H1 (cell line): ENCODE data around the gene ELOVL6. TPM values are rescaled to one million over a fixed set of nuclear protein-coding genes. Genes with fewer than 3 reads are reported as not detected.

Source experiments
- CTCF ChIA-PET: fragments of 300-600 bp; sonication (Branson Sonifier 250); formaldehyde crosslinking; loops from one replicate; lab custom pipeline; 2021; ENCODE audit not compliant: partially characterized antibody; lab: Charles Lee
- POLR2A ChIA-PET: fragments of 300-600 bp; sonication (Branson Sonifier 250); formaldehyde crosslinking; loops from one replicate; lab custom pipeline; 2021; ENCODE audit warnings: inconsistent platforms; ENCODE audit not compliant: partially characterized antibody; lab: Charles Lee
- DNase-seq, 2 experiments: peaks; one replicate each; pipeline versions ENCODE4 v3.0.0 to v3.0.0-alpha.2; 2010 to 2022; ENCODE audit warnings: low spot score in 2 of 2, low read depth in 1 of 2, mixed read lengths in 1 of 2
- FAIRE-seq: peaks from 2 replicates; lab custom pipeline; 2011; peaks lifted over from hg19 to GRCh38; lab: Jason Lieb, UNC
- H2AFZ ChIP-seq: 2 replicates; pipeline ENCODE4 v1.8.1; 2012; ENCODE audit warnings: low read length, inconsistent platforms
- H2AK5ac ChIP-seq: 2 replicates; pipeline ENCODE4 v1.6.1; 2013; ENCODE audit warnings: low read depth, low read length
- H2BK120ac ChIP-seq: replicated peaks from 2 replicates; pipeline ENCODE3; 2013; ENCODE audit warnings: low read depth, low read length, inconsistent platforms
- H2BK12ac ChIP-seq: 2 replicates; pipeline ENCODE4 v1.6.1; 2013; ENCODE audit warnings: low read depth, low read length
- H2BK15ac ChIP-seq: 2 replicates; pipeline ENCODE4 v1.6.1; 2013; ENCODE audit warnings: low read length
- H2BK20ac ChIP-seq: 2 replicates; pipeline ENCODE4 v1.6.1; 2013; ENCODE audit warnings: low read length
- H2BK5ac ChIP-seq: 2 replicates; pipeline ENCODE4 v1.6.1; 2013; ENCODE audit warnings: low read depth, low read length
- H3K14ac ChIP-seq: 2 replicates; pipeline ENCODE4 v1.6.1; 2013; ENCODE audit warnings: inconsistent platforms; ENCODE audit not compliant: insufficient read length
- H3K18ac ChIP-seq: 2 replicates; pipeline ENCODE4 v1.6.1; 2013; ENCODE audit warnings: low read length; ENCODE audit errors: extremely low read depth
- H3K23ac ChIP-seq: 2 replicates; pipeline ENCODE4 v1.6.1; 2013; ENCODE audit warnings: inconsistent platforms; ENCODE audit not compliant: insufficient read length
- H3K23me2 ChIP-seq: 2 replicates; pipeline ENCODE4 v1.6.1; 2013; ENCODE audit warnings: low read depth, low read length
- H3K27ac ChIP-seq: 2 replicates; pipeline ENCODE4 v1.6.1; 2011; ENCODE audit warnings: low read depth, low read length, inconsistent platforms
- H3K27me3 ChIP-seq, 4 experiments: replicated peaks in 1 of 4; 1 replicate in 1 of 4; 2 replicates in 3 of 4; pipeline versions ENCODE4 v1.6.1 to v1.8.1; 2011 to 2013; ENCODE audit warnings: low read length in 3 of 4, mild to moderate bottlenecking in 3 of 4, inconsistent platforms in 2 of 4, mixed read lengths in 2 of 4, moderate library complexity in 1 of 4; ENCODE audit not compliant: control insufficient read depth in 3 of 4, insufficient read depth in 3 of 4; ENCODE audit errors: extremely low read depth in 1 of 4
- H3K36me3 ChIP-seq, 4 experiments: 2 replicates each; pipeline versions ENCODE4 v1.6.1 to v1.8.1; 2011 to 2013; ENCODE audit warnings: mild to moderate bottlenecking in 4 of 4, low read length in 3 of 4, moderate library complexity in 2 of 4, control low read depth in 1 of 4, inconsistent platforms in 1 of 4; ENCODE audit not compliant: insufficient read depth in 4 of 4, control insufficient read depth in 2 of 4
- H3K4ac ChIP-seq: replicated peaks from 2 replicates; pipeline ENCODE3; 2013; ENCODE audit warnings: low read length, low read depth, mixed read lengths, inconsistent platforms; ENCODE audit not compliant: insufficient read length
- H3K4me1 ChIP-seq, 4 experiments: replicated peaks in 1 of 4; 1 replicate in 1 of 4; 2 replicates in 3 of 4; pipeline versions ENCODE4 v1.6.1 to v1.8.1; 2011 to 2013; ENCODE audit warnings: low read length in 3 of 4, inconsistent platforms in 2 of 4, mixed read lengths in 1 of 4; ENCODE audit not compliant: insufficient read depth in 4 of 4, control insufficient read depth in 3 of 4
- H3K4me2 ChIP-seq, 2 experiments: 2 replicates each; pipeline versions ENCODE4 v1.6.1 to v1.8.1; 2011 to 2013; ENCODE audit warnings: low read depth in 2 of 2, low read length in 2 of 2, control low read depth in 1 of 2, inconsistent platforms in 1 of 2, mild to moderate bottlenecking in 1 of 2; ENCODE audit not compliant: insufficient read depth in 1 of 2
- H3K4me3 ChIP-seq, 4 experiments: fragments of 200-600, 300-600 bp in 1 of 4; sonication (generic), shearing (Covaris generic), sonication (Bioruptor Twin) in 1 of 4; 2 replicates each; pipeline versions ENCODE4 v1.5.1 to v1.8.1; 2011 to 2016; ENCODE audit warnings: low read length in 4 of 4, low read depth in 3 of 4, control low read depth in 2 of 4, inconsistent platforms in 2 of 4, mild to moderate bottlenecking in 2 of 4, mixed read lengths in 1 of 4, moderate library complexity in 1 of 4; ENCODE audit not compliant: insufficient read depth in 2 of 4; ENCODE audit errors: extremely low read depth in 1 of 4
- H3K56ac ChIP-seq: replicated peaks from 2 replicates; pipeline ENCODE3; 2013; ENCODE audit warnings: low read depth, mild to moderate bottlenecking, mixed read lengths, low read length, inconsistent platforms; ENCODE audit not compliant: insufficient read length
- H3K79me1 ChIP-seq: 2 replicates; pipeline ENCODE4 v1.6.1; 2013; ENCODE audit warnings: low read depth, low read length, control low read depth
- H3K79me2 ChIP-seq, 2 experiments: 2 replicates each; pipeline versions ENCODE4 v1.6.1 to v1.8.1; 2012 to 2013; ENCODE audit warnings: low read length in 2 of 2, mild to moderate bottlenecking in 2 of 2, inconsistent platforms in 1 of 2; ENCODE audit not compliant: insufficient read depth in 2 of 2, control insufficient read depth in 1 of 2
- H3K9ac ChIP-seq, 4 experiments: replicated peaks in 1 of 4; 1 replicate in 1 of 4; 2 replicates in 3 of 4; pipeline versions ENCODE4 v1.6.1 to v1.8.1; 2011 to 2013; ENCODE audit warnings: low read depth in 3 of 4, low read length in 3 of 4, control low read depth in 2 of 4, mild to moderate bottlenecking in 2 of 4, moderate library complexity in 2 of 4, inconsistent platforms in 1 of 4; ENCODE audit errors: extremely low read depth in 1 of 4
- H3K9me3 ChIP-seq, 2 experiments: 2 replicates each; pipeline versions ENCODE4 v1.6.1 to v1.8.1; 2012 to 2013; ENCODE audit warnings: mild to moderate bottlenecking in 2 of 2, moderate library complexity in 2 of 2, control low read depth in 1 of 2, inconsistent platforms in 1 of 2, low read depth in 1 of 2, low read length in 1 of 2, mixed read lengths in 1 of 2; ENCODE audit not compliant: insufficient read depth in 2 of 2
- H4K20me1 ChIP-seq, 2 experiments: replicated peaks in 1 of 2; 2 replicates each; pipeline versions ENCODE3 to v1.8.1; 2011 to 2013; ENCODE audit warnings: inconsistent platforms in 2 of 2, low read length in 2 of 2, mild to moderate bottlenecking in 1 of 2; ENCODE audit not compliant: insufficient read depth in 2 of 2, control insufficient read depth in 1 of 2
- H4K5ac ChIP-seq: 2 replicates; pipeline ENCODE4 v1.6.1; 2013; ENCODE audit warnings: low read length, low read depth, mixed read lengths, inconsistent platforms; ENCODE audit not compliant: insufficient read length
- H4K8ac ChIP-seq: 2 replicates; pipeline ENCODE4 v1.8.0; 2013; ENCODE audit warnings: mild to moderate bottlenecking, moderate library complexity, low read length, inconsistent platforms; ENCODE audit not compliant: insufficient read depth; ENCODE audit errors: extremely low read depth
- H4K91ac ChIP-seq: replicated peaks from 2 replicates; pipeline ENCODE3; 2013; ENCODE audit warnings: low read length, mixed read lengths, inconsistent platforms; ENCODE audit not compliant: insufficient read length
- ATF2 ChIP-seq: IDR thresholded peaks from 2 replicates; pipeline ENCODE4 v1.6.1; 2012; ENCODE audit warnings: low read length, inconsistent platforms
- BCL11A ChIP-seq, 2 experiments: IDR thresholded peaks; one replicate each; pipeline ENCODE4 v1.6.1; 2011; ENCODE audit warnings: low read depth in 2 of 2, low read length in 2 of 2, mild to moderate bottlenecking in 2 of 2
- CBX5 ChIP-seq: fragments of 300-800, 300-1000 bp; sonication (generic); IDR thresholded peaks from 2 replicates; pipeline ENCODE4 v1.7.1; 2016; ENCODE audit warnings: antibody characterized with exemption, low read length, low read depth
- CHD2 ChIP-seq: IDR thresholded peaks from 2 replicates; pipeline ENCODE4 v1.6.1; 2012; ENCODE audit warnings: low read length, improper control_type of control experiment
- CTBP2 ChIP-seq: IDR thresholded peaks from 2 replicates; pipeline ENCODE4 v1.7.0; 2011; ENCODE audit warnings: borderline replicate concordance, mild to moderate bottlenecking, moderate library complexity, mixed read lengths, low read length; ENCODE audit not compliant: insufficient read depth, insufficient read length
- FOSL1 ChIP-seq: IDR thresholded peaks from 2 replicates; pipeline ENCODE4 v1.6.1; 2011; ENCODE audit warnings: mild to moderate bottlenecking, low read depth, low read length, moderate library complexity; ENCODE audit not compliant: insufficient read depth
- GTF2F1 ChIP-seq: IDR thresholded peaks from 2 replicates; pipeline ENCODE4 v1.6.1; 2012; ENCODE audit warnings: low read depth, low read length, improper control_type of control experiment, borderline replicate concordance
- NANOG ChIP-seq: IDR thresholded peaks from 2 replicates; pipeline ENCODE4 v1.6.1; 2011; ENCODE audit warnings: low read length, low read depth, mild to moderate bottlenecking, inconsistent platforms; ENCODE audit not compliant: insufficient read depth, poor library complexity, severe bottlenecking
- TAF7 ChIP-seq: optimal IDR thresholded peaks from 2 replicates; pipeline ENCODE3; 2011; ENCODE audit warnings: low read depth, mild to moderate bottlenecking, inconsistent platforms, low read length, moderate library complexity, borderline replicate concordance
- YY1 ChIP-seq: IDR thresholded peaks from 2 replicates; pipeline ENCODE4 v1.6.1; 2011; ENCODE audit warnings: low read depth, mild to moderate bottlenecking, low read length
- WGBS, 2 experiments: shearing (Covaris generic) in 1 of 2; methylation state at CpG; one replicate each; pipeline versions ENCODE4 v1.1.6 to v1.1.7; 2013 to 2015; ENCODE audit warnings: low lambda C conversion rate in 2 of 2, mixed read lengths in 2 of 2, inconsistent platforms in 1 of 2, low coverage in 1 of 2, missing lambda C conversion rate in 1 of 2; ENCODE audit not compliant: insufficient replicate concordance in 2 of 2, insufficient coverage in 1 of 2, insufficient read length in 1 of 2; ENCODE audit errors: extremely low coverage in 1 of 2, missing lambda C conversion rate in 1 of 2; 5-methylcytosine and 5-hydroxymethylcytosine counted together
- polyA plus RNA-seq, 7 experiments: library from polyadenylated mRNA; depleted of rRNA in 3 of 7; stranded (reverse) in 5 of 7; unstranded in 2 of 7; fragments of >200 nt in 5 of 7; fragments of 200-250 nt in 2 of 7; gene quantifications; 1 replicate in 5 of 7; 2 replicates in 1 of 7; 4 replicates in 1 of 7; pipeline versions ENCODE4 v1.2.1 to v1.2.3, GENCODE V29; 2011 to 2013; ENCODE audit warnings: missing spikeins in 2 of 7, mixed read lengths in 2 of 7
- total RNA-seq: library from RNA; stranded (reverse); fragmentation: NEBNext Ultra II Directional; extraction: Animal tissue kit (Norgen Biotek cat#: 25700); gene quantifications from 2 replicates; pipeline ENCODE4 v1.2.1, GENCODE V29; 2021

ELOVL6 gene
- total and polyA plus RNA-seq, 2 of the 8 experiments (the other 6 are each of a cell fraction or from before 2014, with no cell fraction given), result 27.8 to 86.6 TPM

- Histone ChIP-seq H3K4me2 (no peak overlapping the region), H3K79me1 (no peaks in the 10 kb centered on the region), H3K79me2 (no peaks in the 10 kb centered on the region), H3K27ac (no peak overlapping the region), H2BK20ac (no peak overlapping the region), H4K5ac (no peak overlapping the region), H3K4ac (no peak overlapping the region), H2BK5ac (no peak overlapping the region), H4K8ac (no peak overlapping the region), H3K14ac (no peak overlapping the region), H3K4me3 (no peak overlapping the region), H3K9ac (no peak overlapping the region), H3K56ac (no peak overlapping the region), H3K36me3 (no peaks in the 10 kb centered on the region), H3K9me3 (no peaks in the 10 kb centered on the region), H4K20me1 (no peaks in the 10 kb centered on the region), H2BK12ac (no peak overlapping the region), H3K23me2 (no peaks in the 10 kb centered on the region), H2AK5ac (no peak overlapping the region), H2AFZ (peak overlapping the region; percentile 90; the same call in 1 of the 2 replicates), H3K18ac (no peak overlapping the region), H2BK120ac (no peak overlapping the region), H2BK15ac (no peak overlapping the region), H3K4me1 (no peaks in the 10 kb centered on the region), H3K27me3 (no peaks in the 10 kb centered on the region), H4K91ac (no peak overlapping the region), H3K23ac (no peak overlapping the region)
- CTCF ChIA-PET, result interaction anchor here (1.1 to 1.4 kb wide), 2 partner anchors 17 to 274 kb away, joined by 3 read pairs; no protein-coding TSS in a partner anchor
- POLR2A ChIA-PET, result no interaction called here
- DNase-seq, result no peak
- TF ChIP-seq CTBP2 (no peak), YY1 (no peak), BCL11A (IDR thresholded peaks at IDR 0.05; ENCODE audit: low read depth in 2 of 2, low read length in 2 of 2) (no peak), ATF2 (no peak), NANOG (no peak), GTF2F1 (no peak), TAF7 (no peak), FOSL1 (no peak), CBX5 (no peak), CHD2 (no peak)
- no peak for FAIRE-seq
- WGBS, 2 experiments, result 86% methylated on average over 5 of the region's 5 CpGs; no CpG with 5 or more reads in 1 of the 2 experiments
Observed at GRCh38 chr4:110245577-110245976, 47.2 kb upstream of the ELOVL6 start.
